Iris pigment epithelial cell (primary cell): ENCODE measurements around the gene TGFB1.
"Not testable (repeated sequence)": the region's sequence is repeated elsewhere in the genome, so short reads cannot be mapped to it uniquely, and the experiment has no call there.

Experiments used
- DNase-seq: peaks from one replicate; pipeline ENCODE4 v3.0.0-alpha.2; 2011; ENCODE audit warnings: low read depth

The TGFB1 gene

DNA sequence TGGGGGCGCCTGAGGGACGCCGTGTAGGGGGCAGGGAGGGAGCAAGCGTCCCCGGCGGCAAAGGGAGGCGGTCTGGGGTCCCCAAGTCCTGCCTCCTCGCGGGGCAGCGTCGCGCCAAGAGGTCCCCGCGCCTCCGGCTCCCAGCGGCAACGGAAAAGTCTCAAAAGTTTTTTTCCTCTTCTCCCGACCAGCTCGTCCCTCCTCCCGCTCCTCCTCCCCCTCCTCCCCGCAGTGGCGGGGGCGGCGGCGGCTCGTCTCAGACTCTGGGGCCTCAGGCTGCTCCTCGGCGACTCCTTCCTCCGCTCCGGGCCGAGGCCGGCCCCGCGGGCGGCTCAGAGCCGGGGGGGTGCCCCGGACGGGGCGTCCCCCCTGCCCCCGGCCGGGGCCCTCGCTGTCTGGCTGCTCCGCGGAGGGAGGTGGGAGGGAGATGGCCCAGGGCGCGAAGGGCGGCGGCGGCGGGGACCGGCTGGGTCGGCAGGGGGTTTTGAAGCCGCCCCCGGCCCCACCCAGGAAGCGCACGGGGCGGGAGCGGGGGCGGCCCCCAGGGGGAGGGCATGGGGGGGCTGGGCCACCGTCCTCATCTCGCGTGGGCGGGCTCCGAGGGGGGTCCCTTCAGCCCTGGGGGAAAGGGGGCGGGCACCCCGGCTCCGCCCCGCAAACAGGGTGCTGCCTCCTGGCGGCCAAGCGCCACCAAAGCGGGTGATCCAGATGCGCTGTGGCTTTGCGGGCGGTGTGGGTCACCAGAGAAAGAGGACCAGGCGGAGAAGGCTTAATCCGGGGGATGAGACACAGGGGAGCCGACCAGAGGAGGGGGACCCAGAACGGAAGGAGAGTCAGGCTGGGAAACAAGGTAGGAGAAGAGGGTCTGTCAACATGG lies at the start of gene TGFB1:
TGFB1 (minus strand) TSS at position 457 of the 877 bp plus-strand sequence. CDS start 878 bp downstream, outside the sequence.
- peak; percentile 91 for DNase-seq

- no peak for DNase-seq
Observed at GRCh38 chr19:41402010-41402409, 48.3 kb upstream of the TGFB1 start.

DNA sequence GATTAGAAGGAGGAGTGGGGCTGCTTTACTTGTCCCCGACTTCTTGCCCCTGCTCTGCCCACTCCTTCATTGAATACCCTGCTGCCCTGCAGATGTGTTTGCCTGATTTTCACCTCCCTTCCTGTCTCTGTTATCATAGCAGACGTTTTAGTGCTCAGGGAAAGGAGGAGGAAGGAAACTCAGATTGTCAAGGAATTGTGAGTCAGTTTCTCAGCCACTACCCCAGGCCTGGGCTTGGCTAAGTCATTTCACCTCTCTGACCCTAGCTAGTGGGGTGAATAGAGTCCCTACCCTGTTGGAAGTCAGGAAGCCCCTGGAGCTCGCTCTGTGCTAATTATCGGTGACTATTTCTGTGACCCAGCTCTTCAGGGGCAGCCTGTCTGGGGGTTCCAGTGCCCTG lies 47.8 kb upstream of the TGFB1 start:
- DNase-seq = no peak

- no peak for DNase-seq
Observed at GRCh38 chr19:41399525-41399924, 45.8 kb upstream of the TGFB1 start.

GRCh38 chr19:41399091-41399490 lies 45.4 kb upstream of the TGFB1 start:
- no peak for DNase-seq

- no peak for DNase-seq
Observed at GRCh38 chr19:41398598-41398997, 44.9 kb upstream of the TGFB1 start.

GRCh38 chr19:41398050-41398418 lies 44.3 kb upstream of the TGFB1 start:
- no peak for DNase-seq

DNA sequence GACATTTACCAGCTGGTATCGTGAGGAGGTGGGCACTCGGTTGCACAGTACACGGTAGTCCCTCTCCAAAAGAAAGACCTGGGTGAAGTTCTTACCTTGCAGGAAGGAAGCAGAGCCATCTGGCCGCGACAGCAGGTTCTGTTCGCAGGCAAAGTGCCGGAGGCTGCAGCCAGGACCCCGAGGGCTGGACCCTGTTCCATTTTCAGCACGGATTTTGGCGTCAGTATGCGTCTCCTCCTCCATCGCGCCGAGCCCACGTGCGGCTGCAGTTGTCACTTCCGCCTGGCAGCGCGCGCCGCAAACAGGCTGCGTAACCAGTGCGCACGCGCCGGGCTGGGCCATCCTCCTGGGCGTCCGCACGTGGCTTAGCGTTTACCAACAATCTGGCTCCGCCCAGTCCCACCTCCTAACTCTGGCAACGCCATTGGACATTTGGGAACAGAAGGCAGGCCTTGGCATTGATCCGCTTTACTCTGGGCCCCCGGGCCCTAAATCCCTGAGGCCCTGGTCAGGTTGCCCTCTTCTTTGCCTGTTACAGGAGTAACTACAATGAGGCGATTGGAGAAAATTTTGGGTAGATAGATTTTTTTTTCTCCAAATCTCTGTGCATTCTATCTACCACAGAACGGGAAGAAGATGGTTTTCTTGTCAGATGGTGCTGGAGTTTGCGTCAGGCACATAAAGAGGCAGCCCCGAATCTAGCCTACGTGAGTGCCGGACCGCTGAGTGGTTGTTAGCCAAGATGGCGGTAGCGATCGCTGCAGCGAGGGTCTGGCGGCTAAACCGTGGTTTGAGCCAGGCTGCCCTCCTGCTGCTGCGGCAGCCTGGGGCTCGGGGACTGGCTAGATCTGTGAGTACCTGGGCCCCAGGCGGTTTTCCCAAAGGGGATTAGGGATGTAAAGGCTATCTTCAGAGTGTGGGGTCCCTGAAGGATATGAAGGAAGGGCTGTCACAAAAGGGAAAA lies 43.6 kb upstream of the TGFB1 start, which contains the start of the genes BCKDHA and EXOSC5:
BCKDHA (plus strand) TSS at position 733 of the 964 bp plus-strand sequence; CDS start at position 743, 10 bp downstream.
EXOSC5 (minus strand) TSS at position 274 of the 964 bp plus-strand sequence; CDS start at position 243, 31 bp downstream.
- DNase-seq = peak; percentile 99

DNA sequence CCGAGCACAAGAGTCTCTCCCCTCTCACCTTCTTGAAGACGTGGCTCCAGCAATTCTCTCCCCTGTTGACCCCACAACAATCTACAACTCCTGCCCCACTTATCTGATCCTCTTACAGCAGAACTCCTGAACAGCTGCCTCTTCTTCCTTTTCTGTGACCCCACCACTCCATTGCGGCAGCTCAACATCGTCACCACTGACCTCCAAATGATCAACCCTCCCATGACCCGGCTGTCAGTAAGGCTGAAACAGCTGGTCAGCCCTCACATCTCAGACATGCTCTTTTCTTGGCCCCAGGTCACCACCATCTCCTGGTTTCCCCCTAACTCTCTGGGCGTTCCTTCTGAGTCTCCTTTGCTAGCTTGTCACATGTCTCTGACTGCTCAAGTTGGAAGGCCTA lies 41.6 kb upstream of the TGFB1 start:
- DNase-seq = no peak

DNA sequence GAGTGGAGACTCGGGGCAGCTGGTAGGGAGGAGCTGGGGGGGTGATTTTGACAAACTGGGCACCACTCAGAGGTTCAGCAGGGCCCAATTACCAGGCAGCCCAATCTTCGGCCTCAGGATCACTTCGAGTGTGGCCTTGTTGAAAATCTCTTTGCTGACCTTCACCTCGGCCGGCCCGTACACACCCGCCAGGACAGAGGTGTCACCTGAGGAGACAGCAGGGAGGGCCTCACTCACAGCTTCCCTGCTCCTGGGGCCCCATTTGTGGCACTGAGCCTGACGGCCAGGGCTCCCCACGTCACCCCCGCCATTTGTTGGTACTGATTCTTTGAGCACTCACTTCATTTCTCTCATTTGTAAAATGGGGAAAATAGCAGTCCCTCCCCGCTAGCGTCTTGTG lies 39.1 kb upstream of the TGFB1 start:
- DNase-seq = no peak

GRCh38 chr19:41391618-41392017 lies 37.9 kb upstream of the TGFB1 start:
- DNase-seq = no peak

DNA sequence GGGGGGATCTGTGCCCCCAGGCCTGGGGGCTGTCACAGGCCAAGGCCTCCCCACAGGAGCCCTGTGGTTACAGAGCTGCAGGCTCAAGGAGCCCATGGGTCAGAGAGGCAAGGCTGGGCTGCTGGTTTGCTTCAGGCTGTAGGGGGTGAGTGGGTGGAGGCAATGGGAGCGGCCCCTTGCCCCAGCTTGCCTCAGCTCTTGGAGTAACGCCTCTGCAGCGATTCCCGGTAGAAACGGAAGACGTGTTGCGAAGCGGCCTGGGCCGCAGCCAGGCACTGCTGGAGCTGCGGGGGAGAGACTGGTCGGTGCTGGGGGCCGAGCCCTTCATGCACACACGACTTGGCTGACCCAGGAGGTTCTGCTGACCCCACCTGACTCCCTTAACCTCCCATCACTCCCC lies 32.7 kb upstream of the TGFB1 start:
- DNase-seq = no peak

- no peak for DNase-seq
Observed at GRCh38 chr19:41384351-41384750, 30.6 kb upstream of the TGFB1 start.

DNA sequence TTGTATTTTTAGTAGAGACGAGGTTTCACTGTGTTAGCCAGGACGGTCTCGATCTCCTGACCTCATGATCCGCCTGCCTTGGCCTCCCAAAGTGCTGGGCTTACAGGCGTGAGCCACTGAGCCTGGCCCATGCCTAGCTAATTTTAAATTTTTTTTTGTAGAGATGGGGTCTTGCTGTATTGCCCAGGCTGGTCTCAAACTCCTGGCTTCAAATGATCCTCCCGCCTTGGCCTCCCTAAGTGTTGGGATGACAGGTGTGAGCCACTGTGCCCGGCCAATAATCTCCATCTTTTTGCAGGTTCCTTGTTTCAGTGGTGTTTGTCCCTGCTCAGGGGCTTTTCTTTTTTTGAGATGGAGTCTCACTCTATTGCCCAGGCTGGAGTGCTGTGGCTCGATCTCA lies 27.8 kb upstream of the TGFB1 start:
- DNase-seq = not testable (repeated sequence)

- DNase-seq = no peak
Observed at GRCh38 chr19:41377977-41378709, 24.4 kb upstream of the TGFB1 start.

DNA sequence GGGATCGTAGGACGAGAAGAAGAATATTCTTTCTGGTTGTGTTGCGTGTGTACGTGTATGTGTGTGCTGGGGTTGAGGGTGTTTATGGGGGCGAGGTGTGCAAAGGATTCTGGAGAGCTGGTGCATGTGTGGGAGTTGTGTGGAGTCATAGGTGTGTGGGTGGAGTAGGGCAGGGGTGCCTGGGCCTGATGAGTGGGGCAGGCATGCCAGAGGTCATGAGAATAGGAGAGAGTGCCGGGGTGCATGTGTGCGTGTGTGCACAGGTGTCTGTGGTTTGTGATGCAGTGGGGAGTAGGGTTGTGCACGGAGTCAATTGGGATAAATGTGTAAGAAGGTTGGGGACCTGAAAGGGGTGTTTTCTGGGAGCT lies 23.3 kb upstream of the TGFB1 start:
- no peak for DNase-seq

- DNase-seq = peak; percentile 52
Observed at GRCh38 chr19:41376241-41376997, 22.7 kb upstream of the TGFB1 start, which contains the start of gene TMEM91. TMEM91 (plus strand) TSS chr19:41376533; CDS start chr19:41378310, 1,777 bp downstream.

GRCh38 chr19:41373993-41374392 lies 20.3 kb upstream of the TGFB1 start:
- peak; percentile 87 for DNase-seq

- DNase-seq = no peak
Observed at GRCh38 chr19:41372501-41372900, 18.8 kb upstream of the TGFB1 start.

- DNase-seq = no peak
Observed at GRCh38 chr19:41371541-41371940, 17.8 kb upstream of the TGFB1 start.

DNA sequence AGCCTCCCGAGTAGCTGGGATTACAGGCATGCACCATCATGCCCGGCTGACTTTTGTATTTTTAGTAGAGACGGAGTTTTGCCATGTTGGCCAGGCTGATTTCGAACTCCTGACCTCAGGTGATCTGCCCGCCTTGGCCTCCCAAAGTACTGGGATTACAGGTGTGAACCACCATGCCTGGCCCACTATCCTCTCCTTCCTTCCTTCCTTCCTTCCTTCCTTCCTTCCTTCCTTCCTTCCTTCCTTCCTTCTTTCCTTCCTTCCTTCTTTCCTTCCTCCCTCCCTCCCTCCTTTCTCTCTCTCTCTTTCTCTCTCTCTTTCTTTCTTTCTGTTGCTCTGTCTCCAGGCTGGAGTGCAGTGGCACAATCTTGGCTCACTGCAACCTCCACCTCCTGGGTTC lies 17.4 kb upstream of the TGFB1 start:
- DNase-seq = not testable (repeated sequence)
